Ectodermal cell (in vitro differentiated cells): ENCODE measurements around the gene ZNF80.
"Not testable (repeated sequence)": the region's sequence is repeated elsewhere in the genome, so short reads cannot be mapped to it uniquely, and the experiment has no call there.

ENCODE experiments used
- H3K27ac ChIP-seq: 2 replicates; pipeline ENCODE4 v1.7.0; 2013; ENCODE audit warnings: mild to moderate bottlenecking, low read depth, low read length; ENCODE audit not compliant: insufficient read depth, poor library complexity, severe bottlenecking
- H3K27me3 ChIP-seq: 2 replicates; pipeline ENCODE4 v1.7.0; 2013; ENCODE audit warnings: mild to moderate bottlenecking, low read length; ENCODE audit not compliant: insufficient read depth, control insufficient read depth, poor library complexity, severe bottlenecking
- H3K36me3 ChIP-seq: one replicate; pipeline ENCODE4 v1.7.0; 2013; ENCODE audit warnings: low read length; ENCODE audit not compliant: control insufficient read depth, insufficient read depth
- H3K4me1 ChIP-seq: one replicate; pipeline ENCODE4 v1.7.0; 2013; ENCODE audit warnings: low read length; ENCODE audit not compliant: control insufficient read depth, insufficient read depth
- H3K4me3 ChIP-seq: 2 replicates; pipeline ENCODE4 v1.7.0; 2013; ENCODE audit warnings: low read depth, low read length, control low read depth; ENCODE audit not compliant: insufficient read depth
- H3K9me3 ChIP-seq: 2 replicates; pipeline ENCODE4 v1.7.0; 2013; ENCODE audit warnings: mild to moderate bottlenecking, low read length, moderate library complexity; ENCODE audit not compliant: control insufficient read depth
- WGBS, 2 experiments: methylation state at CpG; one replicate each; pipeline ENCODE4 v1.1.7; 2013; ENCODE audit warnings: missing lambda C conversion rate in 2 of 2; 5-methylcytosine and 5-hydroxymethylcytosine counted together

The ZNF80 gene

DNA sequence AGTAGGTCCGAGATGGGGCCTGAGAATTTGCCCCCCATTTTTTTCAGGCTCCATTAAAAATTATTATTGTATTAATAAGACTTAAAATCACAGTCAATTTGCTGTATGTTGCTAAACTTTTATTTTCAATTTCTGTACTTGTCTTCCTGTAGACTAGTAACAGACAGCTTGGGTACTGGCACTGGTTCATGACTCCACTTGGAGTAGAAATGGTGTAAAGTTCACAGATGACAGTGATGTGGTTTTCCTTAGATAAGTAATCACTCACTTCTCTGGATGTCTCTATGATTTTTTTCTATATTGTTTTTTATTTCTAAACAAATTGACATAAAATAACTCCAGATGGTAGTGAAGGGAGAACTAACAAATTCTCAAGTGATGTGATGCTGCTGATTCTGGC lies 15.6 kb upstream of the ZNF80 start:
- WGBS, 2 experiments, result 100% methylated on average over 1 of the region's 1 CpG; no CpG with 5 or more reads in 1 of the 2 experiments
- H3K4me3 ChIP-seq, result no peak overlapping the region

DNA sequence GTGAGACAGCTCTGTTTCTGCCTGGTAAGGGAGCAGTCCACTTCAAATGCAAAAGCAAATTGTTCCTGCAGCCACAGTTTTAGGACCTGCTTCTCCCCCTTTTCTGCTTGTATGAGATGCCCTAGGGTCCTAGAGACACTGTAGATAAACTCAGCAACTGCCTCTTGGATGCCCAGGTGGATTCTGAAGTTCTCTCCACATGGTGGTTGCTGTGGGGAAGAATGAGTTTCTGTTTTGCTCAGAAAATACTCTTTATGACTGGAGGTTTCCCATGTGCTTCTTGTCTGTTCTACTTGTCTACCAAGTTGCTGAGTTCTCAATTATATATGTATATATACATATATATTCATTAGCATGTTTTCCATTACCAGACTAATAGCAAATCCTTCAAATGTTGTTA lies 5.6 kb upstream of the ZNF80 start:
- no peaks in the 10 kb centered on the region for H3K27me3 ChIP-seq
- H3K4me1 ChIP-seq, result no peaks in the 10 kb centered on the region
- H3K9me3 ChIP-seq, result no peaks in the 10 kb centered on the region
- H3K36me3 ChIP-seq, result no peaks in the 10 kb centered on the region
- H3K27ac ChIP-seq, result no peak overlapping the region
- H3K4me3 ChIP-seq, result no peak overlapping the region

More for the DNA sequence above, 15.6 kb upstream of the ZNF80 start:
- H3K9me3 ChIP-seq, result no peaks in the 10 kb centered on the region
- H3K27ac ChIP-seq, result no peak overlapping the region
- H3K27me3 ChIP-seq, result no peaks in the 10 kb centered on the region
- no peaks in the 10 kb centered on the region for H3K36me3 ChIP-seq
- H3K4me1 ChIP-seq, result no peaks in the 10 kb centered on the region

GRCh38 chr3:114241262-114241661 lies 3.9 kb upstream of the ZNF80 start:
- no peak overlapping the region for H3K27ac ChIP-seq
- no peaks in the 10 kb centered on the region for H3K36me3 ChIP-seq
- H3K27me3 ChIP-seq, result no peaks in the 10 kb centered on the region
- no peak overlapping the region for H3K4me3 ChIP-seq
- 92 to 93% methylated on average over 2 of the region's 2 CpGs for WGBS, 2 experiments
- no peaks in the 10 kb centered on the region for H3K4me1 ChIP-seq
- no peaks in the 10 kb centered on the region for H3K9me3 ChIP-seq

DNA sequence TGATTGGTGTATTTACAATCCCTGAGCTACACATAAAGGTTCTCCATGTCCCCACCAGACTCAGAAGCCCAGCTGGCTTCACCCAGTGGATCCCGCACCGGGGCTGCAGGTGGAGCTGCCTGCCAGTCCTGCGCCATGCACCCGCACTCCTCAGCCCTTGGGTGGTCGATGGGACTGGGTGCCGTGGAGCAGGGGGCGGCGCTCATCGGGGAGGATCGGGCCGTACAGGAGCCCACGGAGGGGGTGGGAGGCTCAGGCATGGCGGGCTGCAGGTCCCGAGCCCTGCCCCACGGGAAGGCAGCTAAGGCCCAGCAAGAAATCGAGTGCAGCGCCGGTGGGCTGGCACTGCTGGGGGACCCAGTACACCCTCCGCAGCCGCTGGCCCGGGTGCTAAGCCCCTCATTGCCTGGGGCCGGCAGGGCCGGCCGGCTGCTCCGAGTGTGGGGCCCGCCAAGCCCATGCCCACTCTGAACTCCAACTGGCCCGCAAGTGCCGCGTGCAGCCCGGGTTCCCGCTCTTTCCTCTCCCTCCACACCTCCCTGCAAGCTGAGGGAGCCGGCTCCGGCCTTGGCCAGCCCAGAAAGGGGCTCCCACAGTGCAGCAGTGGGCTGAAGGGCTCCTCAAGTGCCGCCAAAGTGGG lies 888 bp upstream of the ZNF80 start:
- WGBS, 2 experiments, result 94 to 96% methylated on average over 34 of the region's 34 CpGs
- not testable (repeated sequence) for H3K36me3 ChIP-seq

GRCh38 chr3:114235431-114235830 lies 1.9 kb downstream of the ZNF80 start:
- Histone ChIP-seq H3K4me1 (no peaks in the 10 kb centered on the region), H3K36me3 (no peaks in the 10 kb centered on the region), H3K4me3 (no peak overlapping the region), H3K9me3 (no peaks in the 10 kb centered on the region), H3K27me3 (no peaks in the 10 kb centered on the region), H3K27ac (no peak overlapping the region)
- WGBS, 2 experiments, result 84 to 94% methylated on average over 3 of the region's 3 CpGs

More for the DNA sequence above, 888 bp upstream of the ZNF80 start:
- H3K9me3 ChIP-seq, H3K4me3 ChIP-seq, H3K4me1 ChIP-seq, H3K27ac ChIP-seq, H3K27me3 ChIP-seq: not testable (repeated sequence)

DNA sequence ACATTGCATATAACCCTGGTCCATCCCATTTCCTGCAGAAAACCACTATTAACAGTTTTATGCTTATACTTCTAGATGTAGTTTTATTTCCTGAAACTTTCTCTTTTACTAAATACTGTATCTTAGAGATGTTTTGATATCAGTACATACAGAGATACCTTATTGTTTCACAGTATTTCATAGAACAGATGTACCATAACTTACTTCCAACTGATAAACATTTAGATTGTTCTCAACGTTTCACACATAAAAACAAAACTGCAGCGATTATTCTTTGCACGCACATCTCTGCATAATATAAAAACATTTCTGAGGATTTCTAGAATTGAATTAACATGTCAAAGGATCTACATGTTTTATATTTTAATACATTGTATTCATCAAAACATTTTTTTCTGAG lies 2.6 kb downstream of the ZNF80 start:
- Histone ChIP-seq H3K36me3 (no peaks in the 10 kb centered on the region), H3K9me3 (no peaks in the 10 kb centered on the region), H3K4me3 (no peak overlapping the region), H3K27ac (no peak overlapping the region), H3K4me1 (no peaks in the 10 kb centered on the region), H3K27me3 (no peaks in the 10 kb centered on the region)
- 83 to 95% methylated on average over 1 to 3 of the region's 3 CpGs for WGBS, 2 experiments

DNA sequence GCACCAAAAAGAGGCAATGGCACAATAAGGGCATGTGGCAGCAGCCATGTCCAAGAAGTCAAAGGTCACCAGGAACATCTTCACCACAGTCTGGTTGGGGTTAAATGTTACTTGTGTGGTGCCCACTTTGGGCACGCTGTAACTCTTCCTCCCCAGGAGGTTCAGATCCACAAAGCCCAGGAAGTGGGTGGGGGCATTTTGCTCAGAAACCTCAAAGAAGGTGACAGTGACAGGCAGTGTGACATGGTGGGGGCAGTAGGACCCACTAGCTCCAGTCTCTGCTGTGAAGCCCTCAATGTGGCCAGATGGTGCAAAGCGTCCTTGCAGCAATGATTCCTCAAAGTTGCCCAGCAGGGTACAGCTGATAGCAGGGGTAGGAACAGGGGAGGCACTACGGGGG lies 5.8 kb downstream of the ZNF80 start:
- Histone ChIP-seq H3K27me3 (no peaks in the 10 kb centered on the region), H3K4me1 (no peaks in the 10 kb centered on the region), H3K4me3 (no peak overlapping the region), H3K36me3 (no peaks in the 10 kb centered on the region), H3K27ac (no peak overlapping the region), H3K9me3 (no peaks in the 10 kb centered on the region)
- 92 to 94% methylated on average over 3 of the region's 3 CpGs for WGBS, 2 experiments

DNA sequence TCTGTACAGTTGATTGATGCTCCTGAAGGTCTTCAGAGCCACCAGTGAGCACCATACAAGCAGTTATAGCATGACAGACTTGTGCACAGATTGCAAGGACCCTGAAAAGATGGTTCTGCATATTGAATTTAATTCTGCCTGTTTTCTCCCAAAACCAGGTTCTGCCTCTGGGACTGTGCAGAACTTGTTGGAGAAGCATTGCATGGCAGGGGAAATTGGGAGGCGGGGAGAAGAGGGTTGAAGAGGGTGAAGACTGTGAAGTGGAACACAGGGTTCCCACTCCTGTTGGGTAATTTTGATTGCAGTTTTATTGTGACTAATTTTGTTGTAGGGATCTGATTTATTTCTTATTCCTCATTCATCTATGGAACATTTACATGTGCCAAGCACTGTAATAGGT lies 10.3 kb downstream of the ZNF80 start:
- H3K27ac ChIP-seq, result no peak overlapping the region
- H3K4me1 ChIP-seq, result no peaks in the 10 kb centered on the region
- WGBS, 2 experiments, result 90 to 92% methylated on average over 1 of the region's 1 CpG
- no peaks in the 10 kb centered on the region for H3K27me3 ChIP-seq
- H3K36me3 ChIP-seq, result no peaks in the 10 kb centered on the region
- no peak overlapping the region for H3K4me3 ChIP-seq
- no peaks in the 10 kb centered on the region for H3K9me3 ChIP-seq

DNA sequence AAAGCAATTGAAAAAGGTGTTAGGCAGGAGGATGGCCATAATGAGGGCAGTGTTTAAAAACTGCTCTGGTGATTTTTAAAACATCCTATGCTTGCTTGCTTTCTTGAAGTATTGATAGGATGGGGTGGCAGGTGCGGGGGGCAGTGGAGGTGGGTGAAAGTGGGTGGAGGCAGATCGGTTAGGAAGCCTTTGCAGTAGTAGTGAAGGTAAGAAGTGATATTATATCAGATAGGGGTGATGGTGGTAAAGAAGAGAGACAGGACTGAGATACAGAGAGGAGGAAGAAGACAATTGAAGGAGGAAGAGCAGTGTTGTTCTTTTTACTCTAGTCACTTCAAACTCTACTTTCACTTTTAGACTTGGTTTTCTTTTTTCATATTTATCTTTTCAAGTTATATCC lies 11.1 kb downstream of the ZNF80 start:
- no peaks in the 10 kb centered on the region for H3K4me1 ChIP-seq
- no peaks in the 10 kb centered on the region for H3K9me3 ChIP-seq
- WGBS, 2 experiments, result 94 to 95% methylated on average over 2 of the region's 2 CpGs
- no peaks in the 10 kb centered on the region for H3K36me3 ChIP-seq
- no peak overlapping the region for H3K4me3 ChIP-seq
- no peaks in the 10 kb centered on the region for H3K27me3 ChIP-seq
- no peak overlapping the region for H3K27ac ChIP-seq

- Histone ChIP-seq H3K9me3 (no peaks in the 10 kb centered on the region), H3K4me3 (no peak overlapping the region), H3K4me1 (no peaks in the 10 kb centered on the region), H3K27ac (no peak overlapping the region), H3K27me3 (no peaks in the 10 kb centered on the region), H3K36me3 (no peaks in the 10 kb centered on the region)
- WGBS, 2 experiments, result 90 to 96% methylated on average over 3 of the region's 3 CpGs
Observed at GRCh38 chr3:114223143-114223542, 14.2 kb downstream of the ZNF80 start.

GRCh38 chr3:114221881-114222264 lies 15.5 kb downstream of the ZNF80 start:
- Histone ChIP-seq H3K4me3 (no peak overlapping the region), H3K36me3 (no peaks in the 10 kb centered on the region), H3K9me3 (no peaks in the 10 kb centered on the region), H3K4me1 (no peaks in the 10 kb centered on the region), H3K27me3 (no peaks in the 10 kb centered on the region), H3K27ac (no peak overlapping the region)
- 97 to 100% methylated on average over 1 of the region's 1 CpG for WGBS, 2 experiments
